RWPE2 (cell line): ENCODE results near the gene ZEB2.

Experiments
- ATAC-seq: fragments of 200-7000 bp; cut with Tn5 transposase; 3 replicates; pipeline ENCODE4 v1.9.1; 2021; ENCODE audit warnings: low read depth
- DNase-seq: peaks from one replicate; pipeline ENCODE4 v3.0.0-alpha.2; 2020; ENCODE audit warnings: low spot score
- H3K27ac ChIP-seq: fragments of 450-650 bp; 2 replicates; pipeline ENCODE4 v1.5.1; 2017; ENCODE audit warnings: mild to moderate bottlenecking; ENCODE audit not compliant: poor library complexity, severe bottlenecking
- H3K27me3 ChIP-seq: fragments of 250-450 bp; sonication (Bioruptor Pico); 2 replicates; pipeline ENCODE4 v1.5.1; 2021; ENCODE audit warnings: mild to moderate bottlenecking, moderate library complexity; ENCODE audit not compliant: insufficient read depth, poor library complexity, severe bottlenecking
- H3K36me3 ChIP-seq: fragments of 250-450 bp; sonication (Bioruptor Pico); 2 replicates; pipeline ENCODE4 v1.5.1; 2020; ENCODE audit warnings: low read depth, mild to moderate bottlenecking, moderate library complexity
- H3K4me1 ChIP-seq: fragments of 250-450 bp; sonication (Bioruptor Pico); 2 replicates; pipeline ENCODE4 v1.5.1; 2021; ENCODE audit warnings: mild to moderate bottlenecking, moderate library complexity; ENCODE audit not compliant: insufficient read depth, poor library complexity, severe bottlenecking
- H3K4me3 ChIP-seq: fragments of 250-450 bp; sonication (Bioruptor Pico); 2 replicates; pipeline ENCODE4 v1.5.1; 2021; ENCODE audit warnings: mild to moderate bottlenecking, moderate library complexity; ENCODE audit not compliant: severe bottlenecking
- H3K9me3 ChIP-seq: fragments of 250-450 bp; sonication (Bioruptor Pico); 2 replicates; pipeline ENCODE4 v1.5.1; 2021; ENCODE audit warnings: mild to moderate bottlenecking, moderate library complexity; ENCODE audit not compliant: severe bottlenecking
- CTCF ChIP-seq: fragments of 450-650 bp; IDR thresholded peaks from one replicate; pipeline ENCODE4 v1.5.1; 2017; ENCODE audit warnings: mild to moderate bottlenecking, moderate library complexity; ENCODE audit not compliant: poor library complexity, severe bottlenecking

The ZEB2 gene

GRCh38 chr2:144511937-144512336, 8.0 kb downstream of the ZEB2 start:
- no peak overlapping the region for H3K4me3 ChIP-seq
- DNase-seq (no peak), ATAC-seq (no peak)
- TF ChIP-seq CTCF, result no peak
- H3K27ac ChIP-seq, result no peak overlapping the region
- no peaks in the 10 kb centered on the region for H3K36me3 ChIP-seq
- H3K4me1 ChIP-seq, result no peaks in the 10 kb centered on the region
- no peaks in the 10 kb centered on the region for H3K9me3 ChIP-seq
- H3K27me3 ChIP-seq, result peaks cover 61% of the 10 kb centered on the region

- TF ChIP-seq CTCF, result no peak
- Histone ChIP-seq H3K27me3 (peaks cover 58% of the 10 kb centered on the region), H3K36me3 (no peaks in the 10 kb centered on the region), H3K9me3 (no peaks in the 10 kb centered on the region), H3K27ac (no peak overlapping the region), H3K4me1 (no peaks in the 10 kb centered on the region), H3K4me3 (no peak overlapping the region)
- ATAC-seq (no peak), DNase-seq (no peak)
Observed at GRCh38 chr2:144511226-144511810, 8.6 kb downstream of the ZEB2 start.

GRCh38 chr2:144510294-144510991, 9.5 kb downstream of the ZEB2 start:
- H3K27ac ChIP-seq, result no peak overlapping the region
- ATAC-seq (no peak), DNase-seq (no peak)
- no peaks in the 10 kb centered on the region for H3K4me1 ChIP-seq
- no peaks in the 10 kb centered on the region for H3K36me3 ChIP-seq
- TF ChIP-seq CTCF, result no peak
- no peak overlapping the region for H3K4me3 ChIP-seq
- no peaks in the 10 kb centered on the region for H3K9me3 ChIP-seq
- peaks cover 51% of the 10 kb centered on the region for H3K27me3 ChIP-seq

GRCh38 chr2:144509879-144510221, 10.1 kb downstream of the ZEB2 start:
- no peak for TF ChIP-seq CTCF
- Histone ChIP-seq H3K9me3 (no peaks in the 10 kb centered on the region), H3K36me3 (no peaks in the 10 kb centered on the region), H3K27me3 (peaks cover 45% of the 10 kb centered on the region), H3K4me3 (no peak overlapping the region), H3K27ac (no peak overlapping the region), H3K4me1 (no peaks in the 10 kb centered on the region)
- ATAC-seq (no peak), DNase-seq (no peak)
